ENCODE data around the gene TSPAN5.

Gene TSPAN5

DNA sequence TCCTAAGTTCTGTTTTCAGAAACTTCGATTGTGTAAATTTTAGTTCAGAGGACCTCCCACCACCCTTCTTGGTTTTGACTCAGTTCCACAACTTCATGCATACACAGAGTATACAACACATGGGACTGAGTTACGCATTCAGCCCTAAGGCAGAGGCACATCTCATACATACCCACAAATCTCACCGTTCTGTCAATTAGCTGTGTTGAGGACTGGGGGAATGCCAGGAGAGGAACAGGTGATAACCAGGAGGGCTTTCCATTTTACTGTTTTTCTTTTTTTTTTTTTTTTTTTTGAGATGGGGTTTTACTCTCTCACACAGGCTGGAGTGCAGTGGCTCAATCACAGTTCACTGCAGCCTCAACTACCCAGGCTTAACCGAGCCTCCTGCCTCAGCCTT is 150.2 kb downstream of the TSPAN5 start:
- TF ChIP-seq POLR2A (IDR thresholded peaks at IDR 0.05; ENCODE audit: low read length) = no peak
- TF ChIP-seq GATA1 (IDR thresholded peaks at IDR 0.05; ENCODE audit: low read depth, low read length) = no peak

DNA sequence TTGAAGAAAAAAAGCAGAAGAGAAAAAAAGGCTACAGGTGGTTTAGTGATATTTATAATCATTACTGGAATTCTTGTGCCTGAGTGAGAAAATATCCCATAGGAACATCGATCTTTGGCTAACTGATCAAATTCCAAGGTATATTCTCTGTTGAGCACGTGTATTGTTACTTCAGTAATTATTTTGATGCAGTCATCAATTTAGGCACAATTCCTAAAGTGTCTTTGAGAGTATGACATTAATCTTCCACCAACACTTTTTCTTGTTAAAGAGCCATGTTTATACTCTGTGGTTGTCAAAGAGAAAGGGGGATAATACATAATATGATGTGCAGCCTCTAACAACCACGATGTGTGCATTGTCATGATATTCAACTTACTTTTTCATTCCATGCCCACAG is 151.1 kb downstream of the TSPAN5 start:
- TF ChIP-seq GATA1 (IDR thresholded peaks at IDR 0.05; ENCODE audit: low read depth, low read length) (no peak), POLR2A (IDR thresholded peaks at IDR 0.05; ENCODE audit: low read length) (no peak)
- DNase-seq = no peak

More for the DNA sequence above, 150.2 kb downstream of the TSPAN5 start:
- no peak for DNase-seq

DNA sequence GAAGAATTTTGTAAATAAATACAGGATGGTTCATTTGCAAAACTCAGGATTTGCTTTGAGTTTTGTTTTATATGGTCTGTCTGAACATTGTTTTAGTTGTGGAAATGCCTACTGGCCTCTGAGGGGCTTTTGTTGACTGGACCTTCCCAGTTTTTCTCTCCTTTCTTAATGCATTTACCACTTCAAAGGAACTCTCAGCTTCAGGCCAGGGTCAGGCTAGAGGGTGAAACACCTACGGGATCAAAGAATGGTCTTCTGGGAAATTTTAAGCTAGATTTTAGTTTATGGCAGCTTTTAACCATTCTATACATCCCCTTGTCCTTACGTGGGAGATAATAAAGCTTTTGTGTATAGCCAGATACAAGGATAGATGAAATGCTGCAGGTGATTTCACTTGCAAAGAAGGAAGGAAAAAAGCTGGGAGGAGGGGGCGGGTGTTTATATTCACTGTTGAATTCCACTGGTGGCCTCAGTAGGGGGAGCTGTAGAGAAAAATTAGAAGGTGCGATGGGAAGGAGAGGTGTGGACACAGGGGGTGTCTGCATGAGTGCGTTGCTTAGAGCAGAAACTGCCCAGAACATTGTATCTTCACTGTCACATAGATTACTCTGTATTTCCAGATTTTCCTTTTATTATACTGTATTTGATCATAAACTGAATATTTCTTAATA is 151.8 kb downstream of the TSPAN5 start:
- TF ChIP-seq GATA1 (IDR thresholded peaks at IDR 0.05; ENCODE audit: low read depth, low read length) (no peak), POLR2A (IDR thresholded peaks at IDR 0.05; ENCODE audit: low read length) (no peak)
- DNase-seq = peak; percentile 7 to 45

DNA sequence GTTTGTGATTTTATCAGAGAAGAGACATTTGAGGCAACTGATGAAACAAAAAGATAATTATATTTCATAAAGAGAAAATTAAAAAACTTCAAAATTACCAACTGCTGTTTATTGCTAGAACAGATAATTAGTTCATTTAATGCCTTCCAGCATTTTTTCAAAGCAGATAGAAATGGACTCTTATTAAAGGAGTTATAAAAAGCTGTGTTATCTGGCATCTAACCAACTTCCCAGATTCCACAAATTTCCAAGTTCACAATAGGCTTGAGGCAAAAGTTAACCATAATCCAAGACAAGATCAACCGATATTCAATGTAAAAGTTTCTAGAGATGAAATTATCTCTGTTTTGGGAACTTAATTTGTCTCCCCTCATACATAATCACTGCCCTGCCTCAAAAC is 152.4 kb downstream of the TSPAN5 start:
- TF ChIP-seq GATA1 (IDR thresholded peaks at IDR 0.05; ENCODE audit: low read depth, low read length) = no peak
- no peak for TF ChIP-seq POLR2A (IDR thresholded peaks at IDR 0.05; ENCODE audit: low read length)
- DNase-seq = no peak

DNA sequence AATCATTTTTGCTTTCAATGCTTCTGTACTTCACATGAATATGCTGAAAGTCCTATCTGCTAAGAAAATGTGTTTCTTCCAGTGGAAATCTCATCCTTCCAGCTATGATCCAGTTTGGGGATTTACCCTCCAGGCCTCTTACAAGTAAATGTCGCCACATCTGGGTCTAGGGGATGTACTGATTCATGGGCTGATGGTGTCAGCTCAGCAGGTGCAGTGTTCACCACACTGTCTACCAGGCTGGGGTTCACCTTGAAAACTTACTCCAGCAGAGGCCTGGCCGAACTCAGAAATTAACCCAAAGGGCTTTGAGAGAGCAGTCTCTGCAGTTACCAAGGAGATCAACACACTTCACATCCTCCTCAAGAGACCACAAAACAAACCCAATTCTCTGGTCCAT is 154.3 kb downstream of the TSPAN5 start:
- TF ChIP-seq GATA1 (IDR thresholded peaks at IDR 0.05; ENCODE audit: low read depth, low read length) (no peak), POLR2A (IDR thresholded peaks at IDR 0.05; ENCODE audit: low read length) (no peak)
- no peak for DNase-seq

DNA sequence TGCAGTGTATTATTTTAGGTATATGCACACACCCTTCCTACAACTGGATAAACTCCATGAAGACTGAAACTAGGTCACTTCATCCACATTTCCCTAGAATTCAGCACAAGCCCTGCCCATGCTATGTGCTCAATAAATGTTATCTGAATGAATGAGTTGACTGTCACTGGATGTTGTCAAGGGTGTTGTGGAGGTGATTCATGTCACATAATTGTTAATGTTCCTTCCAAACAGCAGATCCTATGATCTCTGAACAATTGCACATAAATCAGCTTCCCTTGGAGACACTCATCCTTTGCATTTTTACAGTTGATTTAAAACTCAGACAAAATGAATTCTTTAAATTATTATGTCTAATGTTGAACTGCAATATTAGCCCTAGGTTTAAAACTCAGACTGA is 154.7 kb downstream of the TSPAN5 start:
- TF ChIP-seq GATA1 (IDR thresholded peaks at IDR 0.05; ENCODE audit: low read depth, low read length) = no peak
- no peak for TF ChIP-seq POLR2A (IDR thresholded peaks at IDR 0.05; ENCODE audit: low read length)
- DNase-seq = no peak

DNA sequence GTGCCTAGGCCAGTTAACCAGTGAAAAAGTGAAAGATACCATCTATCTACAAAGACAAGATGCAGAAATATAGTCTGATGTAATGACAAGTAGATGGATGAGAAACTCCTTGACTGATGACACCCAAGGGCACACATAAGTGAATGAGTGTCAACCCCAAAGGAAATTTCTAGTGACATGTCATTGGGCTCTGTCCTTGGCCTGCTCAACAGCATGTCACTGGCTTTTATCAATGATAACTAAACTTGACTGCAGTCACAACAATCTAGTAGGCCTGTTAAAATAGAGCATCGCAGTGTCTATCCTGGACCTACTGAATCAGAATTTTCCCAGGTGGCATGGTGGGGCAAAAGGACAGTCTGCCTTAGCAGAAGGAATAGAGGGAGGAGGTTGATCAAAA is 155.8 kb downstream of the TSPAN5 start:
- TF ChIP-seq POLR2A (IDR thresholded peaks at IDR 0.05; ENCODE audit: low read length) (no peak), GATA1 (IDR thresholded peaks at IDR 0.05; ENCODE audit: low read depth, low read length) (no peak)
- DNase-seq = no peak

DNA sequence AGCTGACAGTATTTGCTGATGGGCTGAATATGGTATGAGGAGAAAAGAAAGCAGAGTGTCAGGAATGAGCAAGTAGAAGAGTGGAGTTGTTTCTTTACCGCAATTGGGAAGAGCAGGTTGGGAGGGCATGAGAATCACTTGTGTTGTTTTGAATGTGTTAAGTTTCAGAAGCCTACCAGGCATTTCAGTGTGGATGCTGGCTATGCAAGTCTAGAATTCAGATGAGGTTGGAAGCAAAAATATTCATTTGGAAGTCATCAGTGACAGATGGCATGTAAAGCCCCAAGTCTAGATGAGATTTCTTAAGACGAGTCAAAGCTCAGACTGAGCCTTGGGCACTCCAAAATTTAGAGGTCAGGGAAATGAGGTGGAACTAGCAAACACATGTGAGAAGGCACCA is 156.4 kb downstream of the TSPAN5 start:
- DNase-seq = no peak
- no peak for TF ChIP-seq POLR2A (IDR thresholded peaks at IDR 0.05; ENCODE audit: low read length)
- no peak for TF ChIP-seq GATA1 (IDR thresholded peaks at IDR 0.05; ENCODE audit: low read depth, low read length)

DNA sequence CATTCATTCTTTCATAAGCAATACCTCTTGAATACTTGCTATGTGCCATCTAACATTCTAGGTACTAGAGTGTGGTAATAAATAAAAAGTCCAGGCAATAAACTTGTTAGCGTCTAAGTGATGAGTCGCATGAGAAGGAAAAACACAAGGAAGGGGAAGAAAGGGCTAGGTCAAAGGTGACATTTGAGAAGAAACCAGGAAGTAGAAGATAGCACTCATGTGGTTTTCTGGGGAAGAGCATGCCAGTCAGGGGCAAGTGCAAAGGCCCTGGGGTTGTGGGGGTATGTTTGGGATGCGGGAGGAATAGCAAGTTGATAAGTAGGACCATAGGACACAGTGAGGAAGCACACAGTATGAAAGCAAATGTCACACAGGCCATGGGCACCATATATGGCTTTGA is 157.0 kb downstream of the TSPAN5 start:
- no peak for DNase-seq
- TF ChIP-seq POLR2A (IDR thresholded peaks at IDR 0.05; ENCODE audit: low read length) (no peak), GATA1 (IDR thresholded peaks at IDR 0.05; ENCODE audit: low read depth, low read length) (no peak)

DNA sequence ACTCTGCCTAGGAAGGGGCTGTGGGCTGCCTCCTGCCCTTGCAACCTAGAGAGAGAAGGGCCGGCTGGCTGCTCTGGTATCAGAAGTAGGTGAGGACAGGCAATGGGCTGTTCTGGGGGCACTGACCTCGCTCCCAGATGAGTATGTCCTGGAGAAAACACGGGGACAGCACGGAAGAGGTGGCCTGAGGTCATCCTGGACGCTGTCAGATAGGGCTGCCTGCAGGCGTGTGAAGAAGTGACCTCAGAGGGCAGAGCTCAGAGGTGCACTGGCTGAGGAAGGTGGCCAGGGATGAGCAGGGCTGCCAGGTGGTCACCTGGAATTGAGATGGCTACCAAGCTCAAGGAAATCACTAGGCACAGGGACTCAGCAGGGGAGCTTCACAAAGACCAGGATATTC is 159.6 kb downstream of the TSPAN5 start:
- no peak for DNase-seq
- TF ChIP-seq GATA1 (IDR thresholded peaks at IDR 0.05; ENCODE audit: low read depth, low read length) = no peak
- no peak for TF ChIP-seq POLR2A (IDR thresholded peaks at IDR 0.05; ENCODE audit: low read length)

DNA sequence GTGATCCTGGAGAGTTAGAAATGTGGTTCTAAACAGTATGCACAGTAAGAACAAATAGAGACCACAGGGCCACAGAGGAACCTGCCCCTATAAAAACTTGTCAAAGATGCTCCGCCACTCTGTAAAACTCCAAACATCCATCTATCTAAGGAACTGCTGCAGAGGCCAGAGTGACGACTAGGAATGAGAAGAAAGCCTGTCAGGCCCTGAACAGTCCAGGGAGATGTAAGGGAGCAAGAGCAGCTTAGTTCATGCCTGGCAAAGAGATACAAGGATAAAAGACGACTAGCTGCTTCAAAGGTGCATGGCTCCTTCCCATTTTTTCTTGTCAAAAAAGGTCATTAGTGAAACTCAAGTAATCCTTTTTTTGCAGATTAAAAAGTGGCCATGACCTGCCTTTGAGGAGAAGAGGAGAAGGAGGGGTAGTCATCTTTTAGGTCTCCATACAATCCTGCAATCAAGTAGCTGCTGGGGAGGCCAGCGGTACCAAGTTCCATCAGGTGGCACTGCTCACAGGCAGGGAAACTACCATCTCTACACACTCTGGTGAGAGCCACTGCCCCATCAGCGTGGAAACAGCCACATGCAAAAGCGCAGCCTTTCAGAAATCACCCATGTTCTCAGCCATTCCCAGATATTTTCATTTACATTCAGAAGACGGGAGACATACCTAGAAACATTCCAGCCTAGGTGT is 162.1 kb downstream of the TSPAN5 start:
- TF ChIP-seq POLR2A (IDR thresholded peaks at IDR 0.05; ENCODE audit: low read length) (no peak), GATA1 (IDR thresholded peaks at IDR 0.05; ENCODE audit: low read depth, low read length) (no peak)
- no peak for DNase-seq

DNA sequence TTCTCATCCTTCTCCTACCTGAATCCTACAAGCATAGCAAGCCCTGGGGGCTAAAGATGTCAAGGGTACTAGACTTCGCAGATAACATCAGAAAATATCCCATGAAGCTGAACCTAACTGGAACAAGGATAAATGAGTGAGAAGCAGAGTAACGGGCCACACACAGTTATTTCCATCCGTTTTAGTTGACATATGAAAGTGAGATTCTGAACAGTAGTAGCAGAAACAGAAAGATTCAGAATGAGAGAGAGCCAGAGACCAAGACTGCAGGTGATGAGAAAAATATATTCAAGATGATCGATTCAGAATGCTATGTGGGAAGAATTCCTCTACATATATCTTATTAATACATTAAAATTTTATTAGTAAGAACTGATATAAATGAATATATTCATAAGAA is 165.1 kb downstream of the TSPAN5 start:
- no peak for DNase-seq
- TF ChIP-seq POLR2A (IDR thresholded peaks at IDR 0.05; ENCODE audit: low read length) (no peak), GATA1 (IDR thresholded peaks at IDR 0.05; ENCODE audit: low read depth, low read length) (no peak)

DNA sequence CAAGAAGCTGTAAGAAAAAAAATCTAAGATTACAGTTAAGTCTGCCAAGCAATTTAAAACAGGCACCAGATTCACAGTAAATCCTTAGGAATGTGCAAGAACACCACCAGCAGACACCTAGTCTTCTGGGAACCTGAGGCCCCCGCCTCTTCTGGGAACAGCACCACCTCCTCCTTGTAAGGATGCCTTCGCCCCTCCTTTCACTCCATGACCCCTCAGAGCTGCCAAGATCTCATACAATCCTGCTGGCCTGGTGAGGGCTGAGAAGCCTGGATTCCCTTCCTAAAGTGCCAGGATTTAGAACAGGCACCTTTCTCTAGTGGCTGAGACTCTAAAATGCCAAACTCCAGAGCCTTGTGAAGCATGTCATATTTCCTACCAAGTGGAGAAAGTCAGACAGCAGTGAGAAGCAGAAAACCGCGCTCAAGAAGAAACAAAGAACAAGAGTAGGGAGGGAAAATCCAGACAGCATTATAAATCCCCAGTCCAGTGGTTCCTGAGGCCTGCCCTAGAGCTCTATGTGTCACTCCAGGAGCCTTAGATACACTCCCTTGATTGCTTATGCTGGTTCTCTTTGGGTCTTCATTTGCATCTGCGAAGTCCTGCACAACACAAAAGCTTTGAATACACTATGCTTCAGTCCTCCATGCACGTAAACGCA is 166.4 kb downstream of the TSPAN5 start:
- DNase-seq = no peak

DNA sequence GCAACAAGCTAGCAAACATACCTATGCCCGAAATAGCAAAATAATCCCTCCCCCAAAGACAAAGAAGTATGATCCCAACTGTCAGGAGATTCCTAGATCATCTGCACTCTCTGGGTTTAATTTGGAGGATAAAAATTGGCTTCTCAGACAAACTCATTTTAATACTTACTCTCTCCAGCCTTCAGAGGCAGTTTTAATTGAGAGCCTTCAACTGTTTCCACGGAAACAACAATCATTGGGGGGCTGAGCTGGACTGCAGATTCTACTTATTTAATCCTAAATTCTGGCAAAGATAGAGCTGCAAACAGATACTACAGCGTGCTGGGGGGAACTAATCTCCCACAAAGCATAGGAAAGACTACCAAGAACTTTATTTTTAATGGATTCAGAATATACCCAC is 168.2 kb downstream of the TSPAN5 start:
- no peak for TF ChIP-seq POLR2A (IDR thresholded peaks at IDR 0.05; ENCODE audit: low read length)
- no peak for TF ChIP-seq GATA1 (IDR thresholded peaks at IDR 0.05; ENCODE audit: low read depth, low read length)
- DNase-seq = no peak

More for the DNA sequence above, 166.4 kb downstream of the TSPAN5 start:
- no peak for TF ChIP-seq GATA1 (IDR thresholded peaks at IDR 0.05; ENCODE audit: low read depth, low read length)
